Vagina (tissue), 2 donors: ENCODE results near the gene FAM171A2. TPM values are rescaled to one million over a fixed set of nuclear protein-coding genes. Genes with fewer than 3 reads are reported as not detected.

Experiments used
- DNase-seq, 2 donors: peaks; one replicate each; pipeline ENCODE4 v3.0.0-alpha.2; 2017; ENCODE audit errors: extremely low spot score in 2 of 2
- H3K27ac ChIP-seq: fragments of 200-600 bp; sonication (generic); one replicate; pipeline ENCODE4 v1.5.1; 2019
- H3K27me3 ChIP-seq: fragments of 200-600 bp; sonication (generic); one replicate; pipeline ENCODE4 v1.5.1; 2019
- H3K36me3 ChIP-seq, 2 donors: fragments of 200-600 bp; sonication (generic); one replicate each; pipeline ENCODE4 v1.5.1; 2017 to 2019
- H3K4me1 ChIP-seq: fragments of 200-600 bp; sonication (generic); one replicate; pipeline ENCODE4 v1.5.1; 2019
- H3K4me3 ChIP-seq, 2 donors: fragments of 200-600 bp; sonication (generic); 1 replicate in 1 of 2; 2 replicates in 1 of 2; pipeline ENCODE4 v1.5.1; 2016 to 2019
- H3K9me3 ChIP-seq: fragments of 200-600 bp; sonication (generic); one replicate; pipeline ENCODE4 v1.5.1; 2019
- POLR2A ChIP-seq, 2 donors: fragments of 450-650 bp; IDR thresholded peaks; one replicate each; pipeline ENCODE4 v1.6.1; 2017; ENCODE audit warnings: antibody characterized with exemption in 2 of 2, mild to moderate bottlenecking in 2 of 2, moderate library complexity in 2 of 2
- POLR2AphosphoS5 ChIP-seq, 2 donors: sonication (generic); formaldehyde crosslinking; IDR thresholded peaks; one replicate each; pipeline ENCODE4 v1.9.0; 2017; ENCODE audit warnings: antibody characterized with exemption in 2 of 2, mild to moderate bottlenecking in 2 of 2, low read depth in 1 of 2; ENCODE audit not compliant: insufficient read depth in 1 of 2
- intact Hi-C: fragments of 100-400 bp; cut with DNase I; formaldehyde crosslinking; loops from one replicate; pipeline ENCODE4 v1.15.1; 2023
- total RNA-seq: library from RNA; depleted of rRNA; stranded (reverse); fragments of >200 nt; gene quantifications from one replicate; pipeline ENCODE4 v1.2.3, GENCODE V29; 2016
- TF ChIP-seq, protein P1 (sequence below), 3 experiments: fragments of 450-650 bp in 2 of 3; fragments of 200-600 bp in 1 of 3; sonication (generic) in 1 of 3; IDR thresholded peaks; one replicate each; pipeline ENCODE4 v1.5.1; 2017 to 2019; ENCODE audit warnings: antibody characterized with exemption in 3 of 3, mild to moderate bottlenecking in 2 of 3, moderate library complexity in 2 of 3

The FAM171A2 gene
- total RNA-seq, 1 donor from 2014 or later, result 4.2 TPM

GRCh38 chr17:44359458-44360143, 4.1 kb downstream of the FAM171A2 start:
- H3K27ac ChIP-seq, result no peak overlapping the region
- H3K27me3 ChIP-seq, result no peaks in the 10 kb centered on the region
- H3K9me3 ChIP-seq, result no peaks in the 10 kb centered on the region
- H3K36me3 ChIP-seq, result no peaks in the 10 kb centered on the region
- no peak overlapping the region for H3K4me3 ChIP-seq
- H3K4me1 ChIP-seq, result peaks cover 38% of the 10 kb centered on the region
- intact Hi-C loops, result no loop called here
- TF ChIP-seq POLR2A (IDR thresholded peaks at IDR 0.05), result no peak
- TF ChIP-seq POLR2AphosphoS5 (IDR thresholded peaks at IDR 0.05; ENCODE audit: insufficient read depth in 1 of 2, low read depth in 1 of 2), result no peak
- TF ChIP-seq, protein P1, sequence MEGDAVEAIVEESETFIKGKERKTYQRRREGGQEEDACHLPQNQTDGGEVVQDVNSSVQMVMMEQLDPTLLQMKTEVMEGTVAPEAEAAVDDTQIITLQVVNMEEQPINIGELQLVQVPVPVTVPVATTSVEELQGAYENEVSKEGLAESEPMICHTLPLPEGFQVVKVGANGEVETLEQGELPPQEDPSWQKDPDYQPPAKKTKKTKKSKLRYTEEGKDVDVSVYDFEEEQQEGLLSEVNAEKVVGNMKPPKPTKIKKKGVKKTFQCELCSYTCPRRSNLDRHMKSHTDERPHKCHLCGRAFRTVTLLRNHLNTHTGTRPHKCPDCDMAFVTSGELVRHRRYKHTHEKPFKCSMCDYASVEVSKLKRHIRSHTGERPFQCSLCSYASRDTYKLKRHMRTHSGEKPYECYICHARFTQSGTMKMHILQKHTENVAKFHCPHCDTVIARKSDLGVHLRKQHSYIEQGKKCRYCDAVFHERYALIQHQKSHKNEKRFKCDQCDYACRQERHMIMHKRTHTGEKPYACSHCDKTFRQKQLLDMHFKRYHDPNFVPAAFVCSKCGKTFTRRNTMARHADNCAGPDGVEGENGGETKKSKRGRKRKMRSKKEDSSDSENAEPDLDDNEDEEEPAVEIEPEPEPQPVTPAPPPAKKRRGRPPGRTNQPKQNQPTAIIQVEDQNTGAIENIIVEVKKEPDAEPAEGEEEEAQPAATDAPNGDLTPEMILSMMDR (IDR thresholded peaks at IDR 0.05), result no peak
- DNase-seq, result no peak

- TF ChIP-seq POLR2A (IDR thresholded peaks at IDR 0.05) (no peak), POLR2AphosphoS5 (IDR thresholded peaks at IDR 0.05; ENCODE audit: insufficient read depth in 1 of 2, low read depth in 1 of 2) (no peak)
- TF ChIP-seq, protein P1 (IDR thresholded peaks at IDR 0.05), result no peak
- no peak for DNase-seq
- Histone ChIP-seq H3K27me3 (no peaks in the 10 kb centered on the region), H3K27ac (no peak overlapping the region), H3K9me3 (no peaks in the 10 kb centered on the region), H3K4me3 (no peak overlapping the region), H3K36me3 (no peaks in the 10 kb centered on the region), H3K4me1 (peaks cover 36% of the 10 kb centered on the region)
- intact Hi-C loops, result no loop called here
Observed at GRCh38 chr17:44359006-44359405, 4.6 kb downstream of the FAM171A2 start.

DNA sequence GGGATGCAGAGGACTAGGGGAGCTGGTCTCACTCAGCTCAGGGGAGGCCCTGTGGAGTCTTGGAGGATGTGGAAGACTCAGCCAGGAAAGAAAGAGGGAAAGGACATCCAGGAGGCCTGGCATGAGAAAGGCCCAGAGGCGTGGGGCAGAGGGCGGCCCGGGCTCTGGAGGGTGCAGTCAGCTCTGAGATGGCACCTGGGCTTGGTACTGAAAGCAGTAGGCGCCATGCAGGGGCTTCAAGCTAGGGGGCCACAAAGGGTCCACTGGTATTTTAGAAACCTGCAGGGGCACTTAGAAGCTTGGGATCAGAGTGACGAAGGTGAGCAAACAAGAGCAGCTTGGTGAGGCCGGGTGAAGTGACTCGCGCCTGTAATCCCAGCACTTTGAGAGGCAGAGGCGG, 5.6 kb downstream of the FAM171A2 start:
- H3K9me3 ChIP-seq, result no peaks in the 10 kb centered on the region
- peaks cover 31% of the 10 kb centered on the region for H3K4me1 ChIP-seq
- intact Hi-C loops, result no loop called here
- no peaks in the 10 kb centered on the region for H3K36me3 ChIP-seq
- H3K27ac ChIP-seq, result no peak overlapping the region
- H3K27me3 ChIP-seq, result no peaks in the 10 kb centered on the region
- no peak for TF ChIP-seq POLR2A (IDR thresholded peaks at IDR 0.05)
- TF ChIP-seq POLR2AphosphoS5 (IDR thresholded peaks at IDR 0.05; ENCODE audit: insufficient read depth in 1 of 2, low read depth in 1 of 2), result no peak
- TF ChIP-seq, protein P1 (IDR thresholded peaks at IDR 0.05), result no peak
- no peak for DNase-seq
- H3K4me3 ChIP-seq, result no peak overlapping the region

- DNase-seq, result no peak
- H3K36me3 ChIP-seq, result peaks cover 0 to 16% of the 10 kb centered on the region in 2 donors
- no peak overlapping the region for H3K4me3 ChIP-seq
- no peaks in the 10 kb centered on the region for H3K9me3 ChIP-seq
- no peaks in the 10 kb centered on the region for H3K27me3 ChIP-seq
- TF ChIP-seq, protein P1 (IDR thresholded peaks at IDR 0.05), result no peak
- TF ChIP-seq POLR2A (IDR thresholded peaks at IDR 0.05) (no peak), POLR2AphosphoS5 (IDR thresholded peaks at IDR 0.05; ENCODE audit: insufficient read depth in 1 of 2, low read depth in 1 of 2) (no peak)
- intact Hi-C loops, result no loop called here
- H3K27ac ChIP-seq, result no peak overlapping the region
- H3K4me1 ChIP-seq, result peaks cover 12% of the 10 kb centered on the region
Observed at GRCh38 chr17:44356241-44356640, 7.4 kb downstream of the FAM171A2 start.

DNA sequence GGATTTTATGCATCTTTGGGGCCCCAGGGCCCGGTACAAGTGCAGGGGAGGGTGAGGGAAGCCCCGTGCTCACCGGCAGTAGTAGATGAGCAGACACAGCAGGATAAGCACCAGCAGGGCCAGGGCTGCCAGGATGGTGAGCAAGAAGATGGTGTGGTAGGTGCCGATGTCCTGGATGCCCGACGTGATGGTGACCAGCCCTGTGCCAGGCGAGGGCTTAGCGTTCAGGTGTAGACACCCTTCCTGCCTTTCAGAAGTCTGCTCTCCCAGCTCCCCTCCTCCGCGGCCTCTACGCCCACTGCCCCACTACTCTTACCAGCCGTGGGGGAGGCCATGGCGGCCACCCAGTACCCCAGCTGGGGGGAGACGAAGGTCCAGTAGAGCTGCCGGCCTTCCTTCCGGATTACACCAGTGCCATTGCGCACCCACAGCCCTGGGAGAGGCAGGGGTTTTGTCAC, 8.0 kb downstream of the FAM171A2 start:
- intact Hi-C loops, result no loop called here
- Histone ChIP-seq H3K9me3 (no peaks in the 10 kb centered on the region), H3K36me3 (peaks cover 0 to 19% of the 10 kb centered on the region in 2 donors), H3K4me1 (peaks cover 8% of the 10 kb centered on the region), H3K27me3 (no peaks in the 10 kb centered on the region), H3K27ac (no peak overlapping the region), H3K4me3 (no peak overlapping the region)
- DNase-seq, result no peak
- no peak for TF ChIP-seq POLR2A (IDR thresholded peaks at IDR 0.05)
- TF ChIP-seq POLR2AphosphoS5 (IDR thresholded peaks at IDR 0.05; ENCODE audit: insufficient read depth in 1 of 2, low read depth in 1 of 2), result no peak
- TF ChIP-seq, protein P1 (IDR thresholded peaks at IDR 0.05), result no peak
